Cardiac fibroblast (primary cell): Measurements from ENCODE around the gene TMEM53.

Experiments used
- DNase-seq, 2 donors: peaks; one replicate each; pipeline versions ENCODE4 v3.0.0 to v3.0.0-alpha.2; 2010; ENCODE audit warnings: low read depth in 2 of 2
- H3K4me3 ChIP-seq, 2 donors: replicated peaks in 1 of 2; 1 replicate in 1 of 2; 2 replicates in 1 of 2; pipeline ENCODE4 v1.5.1; 2011; ENCODE audit warnings: low read depth in 2 of 2, low read length in 2 of 2, mild to moderate bottlenecking in 2 of 2, moderate library complexity in 1 of 2
- TF ChIP-seq, protein P1 (sequence below): IDR thresholded peaks from one replicate; pipeline ENCODE4 v1.5.1; 2011; ENCODE audit warnings: low read depth, mild to moderate bottlenecking, low read length, inconsistent platforms

The TMEM53 gene

GRCh38 chr1:44698138-44698537, 23.9 kb upstream of the TMEM53 start:
- H3K4me3 ChIP-seq = no peak overlapping the region
- DNase-seq = no peak
- TF ChIP-seq, protein P1, sequence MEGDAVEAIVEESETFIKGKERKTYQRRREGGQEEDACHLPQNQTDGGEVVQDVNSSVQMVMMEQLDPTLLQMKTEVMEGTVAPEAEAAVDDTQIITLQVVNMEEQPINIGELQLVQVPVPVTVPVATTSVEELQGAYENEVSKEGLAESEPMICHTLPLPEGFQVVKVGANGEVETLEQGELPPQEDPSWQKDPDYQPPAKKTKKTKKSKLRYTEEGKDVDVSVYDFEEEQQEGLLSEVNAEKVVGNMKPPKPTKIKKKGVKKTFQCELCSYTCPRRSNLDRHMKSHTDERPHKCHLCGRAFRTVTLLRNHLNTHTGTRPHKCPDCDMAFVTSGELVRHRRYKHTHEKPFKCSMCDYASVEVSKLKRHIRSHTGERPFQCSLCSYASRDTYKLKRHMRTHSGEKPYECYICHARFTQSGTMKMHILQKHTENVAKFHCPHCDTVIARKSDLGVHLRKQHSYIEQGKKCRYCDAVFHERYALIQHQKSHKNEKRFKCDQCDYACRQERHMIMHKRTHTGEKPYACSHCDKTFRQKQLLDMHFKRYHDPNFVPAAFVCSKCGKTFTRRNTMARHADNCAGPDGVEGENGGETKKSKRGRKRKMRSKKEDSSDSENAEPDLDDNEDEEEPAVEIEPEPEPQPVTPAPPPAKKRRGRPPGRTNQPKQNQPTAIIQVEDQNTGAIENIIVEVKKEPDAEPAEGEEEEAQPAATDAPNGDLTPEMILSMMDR = no peak

- DNase-seq = no peak
- TF ChIP-seq, protein P1 = no peak
- H3K4me3 ChIP-seq = no peak overlapping the region
These were observed 22.6 kb upstream of the TMEM53 start for GRCh38 chr1:44696789-44697345.

DNA sequence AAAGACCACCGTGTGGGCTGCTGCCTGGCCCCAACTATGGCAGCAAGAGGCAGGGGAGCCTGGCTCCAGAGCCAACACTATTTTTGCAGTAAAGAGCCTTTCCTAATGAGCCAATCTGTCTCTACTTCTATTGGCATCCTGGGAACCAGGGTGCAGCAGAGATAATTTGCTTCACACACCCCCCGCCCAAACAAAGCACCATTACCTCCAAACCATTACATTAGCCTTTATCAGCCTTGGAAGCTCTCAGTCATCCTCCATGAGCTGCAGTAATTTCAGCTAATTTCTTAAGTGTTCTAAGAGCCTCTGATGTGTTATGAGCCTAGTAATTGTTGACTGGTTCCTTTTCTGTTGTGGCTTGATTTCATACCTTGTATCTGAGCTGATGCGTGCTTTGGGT, 21.8 kb upstream of the TMEM53 start:
- H3K4me3 ChIP-seq = no peak overlapping the region
- TF ChIP-seq, protein P1 = no peak

GRCh38 chr1:44695671-44696070, 21.4 kb upstream of the TMEM53 start:
- no peak overlapping the region for H3K4me3 ChIP-seq
- no peak for DNase-seq
- TF ChIP-seq, protein P1 = no peak

More for the DNA sequence above, 21.8 kb upstream of the TMEM53 start:
- DNase-seq = no peak

DNA sequence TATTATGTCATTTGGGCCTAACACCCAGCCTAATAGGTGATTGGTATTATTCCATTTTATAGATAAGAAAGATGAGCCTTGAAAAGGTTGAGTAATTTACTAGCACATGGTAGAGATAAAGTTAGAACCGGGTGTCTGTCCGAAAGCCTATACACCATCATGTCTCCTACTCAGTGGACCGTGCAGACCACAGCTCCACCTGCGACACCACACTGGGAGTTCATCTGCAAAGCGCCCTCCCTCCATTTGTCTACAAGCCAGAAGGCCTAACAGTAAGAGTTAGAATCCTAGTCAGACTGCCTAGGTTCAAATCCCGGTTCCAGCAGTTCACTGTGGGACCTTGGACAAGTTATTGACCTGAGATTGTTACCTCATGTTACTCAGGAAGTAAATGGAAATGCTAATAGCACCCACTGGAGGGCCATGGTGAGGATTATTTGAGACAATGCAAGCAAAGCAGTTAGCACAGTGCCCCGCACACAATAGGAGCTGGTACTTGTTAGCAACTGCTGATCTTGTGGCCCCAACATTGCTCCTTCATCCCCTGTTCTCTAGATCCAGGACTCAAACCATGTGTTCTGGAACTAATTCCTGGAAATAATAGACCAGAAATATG, 20.7 kb upstream of the TMEM53 start:
- TF ChIP-seq, protein P1 = no peak
- no peak for DNase-seq
- H3K4me3 ChIP-seq = no peak overlapping the region

DNA sequence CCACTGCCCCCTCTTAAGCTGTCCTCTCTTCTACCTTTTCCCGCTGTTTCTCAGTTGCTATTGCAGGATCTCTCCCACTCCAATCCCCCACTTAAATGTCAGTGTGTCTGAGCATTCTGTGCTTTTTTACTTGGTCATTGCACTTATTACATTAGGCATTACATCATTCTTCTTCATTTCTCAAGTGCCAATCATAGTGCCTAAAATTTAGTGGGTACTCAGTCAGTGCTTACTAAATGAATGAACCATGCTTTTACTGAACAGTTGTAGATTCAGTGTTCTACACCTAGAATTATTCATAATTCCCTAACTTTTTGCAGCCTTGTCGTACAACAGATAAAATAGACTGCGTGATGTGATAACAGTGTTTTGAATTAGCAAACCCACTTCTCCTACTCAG, 19.6 kb upstream of the TMEM53 start:
- TF ChIP-seq, protein P1 = no peak
- H3K4me3 ChIP-seq = no peak overlapping the region
- DNase-seq = no peak

- DNase-seq = no peak
- H3K4me3 ChIP-seq = no peak overlapping the region
- TF ChIP-seq, protein P1 = no peak
These were observed 18.9 kb upstream of the TMEM53 start for GRCh38 chr1:44693159-44693558.
